Keratinocyte (primary cell): ENCODE data around the gene SALL4. TPM values are rescaled to one million over a fixed set of nuclear protein-coding genes. Genes with fewer than 3 reads are reported as not detected.

Experiments
- DNase-seq: peaks from one replicate; pipeline ENCODE4 v3.0.0-alpha.2; 2011; ENCODE audit warnings: low read depth, missing footprints, low spot score
- FAIRE-seq: peaks from 2 replicates; lab custom pipeline; 2011; peaks lifted over from hg19 to GRCh38; lab: Jason Lieb, UNC
- H2AFZ ChIP-seq: 2 replicates; pipeline ENCODE4 v1.6.0; 2012; ENCODE audit warnings: low read length, control low read depth, inconsistent platforms; ENCODE audit not compliant: control insufficient read depth
- H3K27ac ChIP-seq: 2 replicates; pipeline ENCODE4 v1.5.1; 2011; ENCODE audit warnings: low read length; ENCODE audit not compliant: control insufficient read depth, insufficient read depth
- H3K27me3 ChIP-seq: 3 replicates; pipeline ENCODE4 v1.6.0; 2011; ENCODE audit warnings: low read length; ENCODE audit not compliant: control insufficient read depth, insufficient read depth; ENCODE audit errors: extremely low read depth
- H3K36me3 ChIP-seq, 2 experiments: 2 replicates in 1 of 2; 3 replicates in 1 of 2; pipeline ENCODE4 v1.5.1; 2011; ENCODE audit warnings: low read length in 2 of 2, mild to moderate bottlenecking in 1 of 2; ENCODE audit not compliant: control insufficient read depth in 2 of 2, insufficient read depth in 2 of 2; ENCODE audit errors: extremely low read depth in 1 of 2
- H3K4me1 ChIP-seq: 3 replicates; pipeline ENCODE4 v1.5.1; 2011; ENCODE audit warnings: low read length; ENCODE audit not compliant: control insufficient read depth, insufficient read depth; ENCODE audit errors: extremely low read depth
- H3K4me2 ChIP-seq: 3 replicates; pipeline ENCODE4 v1.6.0; 2011; ENCODE audit warnings: low read depth, low read length; ENCODE audit not compliant: control insufficient read depth, insufficient read depth; ENCODE audit errors: extremely low read depth
- H3K4me3 ChIP-seq, 3 experiments: fragments of 200-600 bp in 1 of 3; sonication (generic) in 1 of 3; 2 replicates in 2 of 3; 3 replicates in 1 of 3; pipeline ENCODE4 v1.5.1; 2011 to 2016; ENCODE audit warnings: low read length in 3 of 3, mild to moderate bottlenecking in 3 of 3, control low read depth in 2 of 3, inconsistent platforms in 1 of 3, low read depth in 1 of 3, mixed read lengths in 1 of 3, mixed run types in 1 of 3, moderate library complexity in 1 of 3; ENCODE audit not compliant: control insufficient read depth in 2 of 3, insufficient read depth in 2 of 3; ENCODE audit errors: extremely low read depth in 1 of 3
- H3K79me2 ChIP-seq: 2 replicates; pipeline ENCODE4 v1.6.0; 2012; ENCODE audit warnings: low read length; ENCODE audit not compliant: control insufficient read depth, insufficient read depth
- H3K9ac ChIP-seq: 3 replicates; pipeline ENCODE4 v1.6.0; 2011; ENCODE audit warnings: low read length; ENCODE audit not compliant: control insufficient read depth, insufficient read depth; ENCODE audit errors: extremely low read depth
- H3K9me1 ChIP-seq: 3 replicates; pipeline ENCODE4 v1.6.0; 2011; ENCODE audit warnings: low read length; ENCODE audit not compliant: control insufficient read depth, insufficient read depth; ENCODE audit errors: extremely low read depth
- H3K9me3 ChIP-seq: 2 replicates; pipeline ENCODE4 v1.5.1; 2012; ENCODE audit warnings: low read depth, low read length; ENCODE audit not compliant: control insufficient read depth
- H4K20me1 ChIP-seq: 3 replicates; pipeline ENCODE4 v1.6.0; 2011; ENCODE audit warnings: low read length; ENCODE audit not compliant: control insufficient read depth, insufficient read depth; ENCODE audit errors: extremely low read depth
- EZH2 ChIP-seq: IDR thresholded peaks from one replicate; pipeline ENCODE4 v1.6.1; 2012; ENCODE audit warnings: inconsistent platforms, mild to moderate bottlenecking, low read length, moderate library complexity
- dilution Hi-C: fragments of 300-500 bp; cut with MboI; formaldehyde crosslinking; loops from one replicate; pipeline ENCODE4 v1.7.0; 2020; ENCODE audit warnings: low sequenced_read_pairs; ENCODE audit not compliant: extremely low pct_ligation_motif_present
- polyA plus RNA-seq, 5 experiments: library from polyadenylated mRNA; depleted of rRNA in 3 of 5; stranded (reverse) in 3 of 5; stranded (forward) in 1 of 5; unstranded in 1 of 5; fragments of >200 nt; gene quantifications; 1 replicate in 1 of 5; 2 replicates in 3 of 5; 3 replicates in 1 of 5; pipeline versions ENCODE4 v1.2.1 to v1.2.3, GENCODE V29; 2011 to 2012; ENCODE audit warnings: missing spikeins in 2 of 5, low read depth in 1 of 5, low replicate concordance in 1 of 5
- TF ChIP-seq, protein P1 (sequence below), 3 experiments: IDR thresholded peaks in 1 of 3; conservative IDR thresholded peaks in 1 of 3; optimal IDR thresholded peaks in 1 of 3; 2 replicates in 2 of 3; 3 replicates in 1 of 3; pipeline versions ENCODE3 to v1.5.1; 2011; ENCODE audit warnings: low read length in 3 of 3, mild to moderate bottlenecking in 3 of 3, moderate library complexity in 2 of 3, control low read depth in 1 of 3, inconsistent platforms in 1 of 3; ENCODE audit not compliant: insufficient read depth in 2 of 3; ENCODE audit errors: extremely low read depth in 1 of 3

The SALL4 gene
- polyA plus RNA-seq, 1 donor (not counting 4 experiments of a cell fraction or from before 2014, with no cell fraction given), result 0.04 TPM

DNA sequence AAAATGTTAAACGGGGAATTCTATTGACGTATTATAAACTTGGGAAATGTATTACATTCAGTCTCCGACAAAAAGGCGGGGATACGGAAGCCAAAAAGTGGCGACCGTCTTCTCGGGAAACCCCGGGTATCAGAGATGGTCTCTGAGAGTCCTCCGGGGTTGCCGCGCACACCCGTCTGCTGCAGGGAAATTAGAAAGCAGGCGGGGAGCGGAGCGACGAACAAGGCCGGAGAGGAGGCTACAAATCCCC lies 1.5 kb downstream of the SALL4 start:
- Histone ChIP-seq H3K27ac (no peak overlapping the region), H3K36me3 (no peaks in the 10 kb centered on the region), H3K4me2 (peak overlapping the region; percentile 89), H3K27me3 (peaks cover 39% of the 10 kb centered on the region), H3K79me2 (no peaks in the 10 kb centered on the region), H3K9ac (peak overlapping the region; percentile 34), H2AFZ (peak overlapping the region; percentile 44), H3K9me3 (no peaks in the 10 kb centered on the region), H3K9me1 (no peaks in the 10 kb centered on the region), H4K20me1 (no peaks in the 10 kb centered on the region), H3K4me1 (peaks cover 4% of the 10 kb centered on the region), H3K4me3 (peak overlapping the region; percentile 35 to 50 (median 44))
- dilution Hi-C loops, result no loop called here
- no peak for DNase-seq
- no peak for FAIRE-seq
- TF ChIP-seq, protein P1, sequence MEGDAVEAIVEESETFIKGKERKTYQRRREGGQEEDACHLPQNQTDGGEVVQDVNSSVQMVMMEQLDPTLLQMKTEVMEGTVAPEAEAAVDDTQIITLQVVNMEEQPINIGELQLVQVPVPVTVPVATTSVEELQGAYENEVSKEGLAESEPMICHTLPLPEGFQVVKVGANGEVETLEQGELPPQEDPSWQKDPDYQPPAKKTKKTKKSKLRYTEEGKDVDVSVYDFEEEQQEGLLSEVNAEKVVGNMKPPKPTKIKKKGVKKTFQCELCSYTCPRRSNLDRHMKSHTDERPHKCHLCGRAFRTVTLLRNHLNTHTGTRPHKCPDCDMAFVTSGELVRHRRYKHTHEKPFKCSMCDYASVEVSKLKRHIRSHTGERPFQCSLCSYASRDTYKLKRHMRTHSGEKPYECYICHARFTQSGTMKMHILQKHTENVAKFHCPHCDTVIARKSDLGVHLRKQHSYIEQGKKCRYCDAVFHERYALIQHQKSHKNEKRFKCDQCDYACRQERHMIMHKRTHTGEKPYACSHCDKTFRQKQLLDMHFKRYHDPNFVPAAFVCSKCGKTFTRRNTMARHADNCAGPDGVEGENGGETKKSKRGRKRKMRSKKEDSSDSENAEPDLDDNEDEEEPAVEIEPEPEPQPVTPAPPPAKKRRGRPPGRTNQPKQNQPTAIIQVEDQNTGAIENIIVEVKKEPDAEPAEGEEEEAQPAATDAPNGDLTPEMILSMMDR (optimal IDR thresholded peaks at IDR 0.05 in 1 of 3, IDR thresholded peaks at IDR 0.05 in 1 of 3, conservative IDR thresholded peaks at IDR 0.05 in 1 of 3; ENCODE audit: extremely low read depth in 1 of 3, insufficient read depth in 2 of 3, low read length in 3 of 3), result no peak
- no peak for TF ChIP-seq EZH2

DNA sequence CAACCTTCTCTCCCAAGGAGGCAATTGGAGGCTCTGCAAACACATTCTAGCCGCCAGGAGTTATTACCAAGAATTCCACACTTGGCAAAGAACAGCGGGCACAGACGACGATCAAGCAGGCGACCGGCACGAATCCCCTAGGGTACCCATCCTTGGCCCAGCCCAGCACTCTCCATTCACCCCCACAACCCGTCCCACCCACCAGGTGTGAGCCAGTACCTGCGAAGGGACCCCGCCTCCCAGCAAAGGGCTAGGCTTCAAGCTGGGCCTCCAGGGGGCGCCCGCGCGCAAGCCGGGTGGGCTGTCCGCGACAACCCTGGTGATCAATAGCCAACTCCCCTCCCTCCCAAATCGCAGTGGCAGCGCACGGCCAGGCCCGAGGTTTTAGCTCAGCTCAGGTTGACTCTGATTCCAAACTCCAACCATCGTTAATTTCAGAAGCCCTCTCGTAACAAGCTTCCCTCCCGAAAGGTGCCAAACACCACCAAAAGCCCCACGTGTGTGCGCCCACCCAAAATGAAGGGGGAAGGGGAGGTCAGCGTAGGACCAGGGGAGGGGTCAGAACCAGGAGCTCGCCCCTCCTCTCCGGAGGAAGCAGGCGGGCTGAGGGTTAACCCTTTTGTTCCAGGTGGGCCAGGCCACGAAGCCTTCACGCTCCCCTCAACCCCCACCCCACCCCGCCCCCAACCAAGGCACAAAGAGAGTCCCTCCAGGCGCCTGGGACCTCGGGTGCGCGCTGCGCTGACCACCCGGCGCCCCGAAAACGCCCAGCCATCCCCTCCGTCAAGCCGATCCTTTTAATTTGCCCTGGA lies 2.1 kb downstream of the SALL4 start:
- Histone ChIP-seq H3K4me3 (peak overlapping the region; percentile 44 to 60 (median 50)), H3K9ac (peak overlapping the region; percentile 18), H2AFZ (peak overlapping the region; percentile 69), H3K9me1 (no peaks in the 10 kb centered on the region), H3K4me1 (peaks cover 4% of the 10 kb centered on the region), H3K27ac (no peak overlapping the region), H3K79me2 (no peaks in the 10 kb centered on the region), H4K20me1 (no peaks in the 10 kb centered on the region), H3K4me2 (peak overlapping the region; percentile 89), H3K9me3 (no peaks in the 10 kb centered on the region), H3K27me3 (peaks cover 39% of the 10 kb centered on the region), H3K36me3 (no peaks in the 10 kb centered on the region)
- TF ChIP-seq EZH2, result no peak
- TF ChIP-seq, protein P1 (optimal IDR thresholded peaks at IDR 0.05 in 1 of 3, IDR thresholded peaks at IDR 0.05 in 1 of 3, conservative IDR thresholded peaks at IDR 0.05 in 1 of 3; ENCODE audit: extremely low read depth in 1 of 3, insufficient read depth in 2 of 3, low read length in 3 of 3), result peak; percentile 79 to 99 (median 91)
- peak; percentile 26 for DNase-seq
- dilution Hi-C loops, result no loop called here
- no peak for FAIRE-seq
